CD14-positive monocyte (primary cell): ENCODE measurements around the gene NRXN3. TPM values are rescaled to one million over a fixed set of nuclear protein-coding genes. Genes with fewer than 3 reads are reported as not detected.

Experiments
- DNase-seq, 3 donors: peaks; one replicate each; pipeline ENCODE4 v3.0.0-alpha.2; 2011 to 2022
- H2AFZ ChIP-seq: 2 replicates; pipeline ENCODE4 v1.6.0; 2012; ENCODE audit warnings: mild to moderate bottlenecking, low read depth, low read length, inconsistent platforms; ENCODE audit not compliant: insufficient read depth, poor library complexity, severe bottlenecking
- H3K27ac ChIP-seq, 2 donors: 1 replicate in 1 of 2; 2 replicates in 1 of 2; pipeline ENCODE4 v1.5.1; 2012 to 2013; ENCODE audit warnings: low read length in 2 of 2, control low read depth in 1 of 2, inconsistent platforms in 1 of 2, low read depth in 1 of 2, mild to moderate bottlenecking in 1 of 2
- H3K27me3 ChIP-seq, 2 donors: one replicate each; pipeline versions ENCODE4 v1.6.0 to v1.6.1; 2011 to 2013; ENCODE audit warnings: low read length in 2 of 2; ENCODE audit not compliant: control insufficient read depth in 2 of 2, insufficient read depth in 2 of 2
- H3K36me3 ChIP-seq, 2 donors: replicated peaks in 1 of 2; 1 replicate in 1 of 2; 2 replicates in 1 of 2; pipeline versions ENCODE4 v1.5.1 to v1.6.1; 2012 to 2013; ENCODE audit warnings: low read length in 2 of 2, control low read depth in 1 of 2, inconsistent platforms in 1 of 2, mild to moderate bottlenecking in 1 of 2; ENCODE audit not compliant: insufficient read depth in 2 of 2, control insufficient read depth in 1 of 2
- H3K4me1 ChIP-seq, 2 donors: 1 replicate in 1 of 2; 2 replicates in 1 of 2; pipeline versions ENCODE4 v1.5.1 to v1.6.1; 2012 to 2013; ENCODE audit warnings: low read length in 2 of 2, control low read depth in 1 of 2, inconsistent platforms in 1 of 2, mild to moderate bottlenecking in 1 of 2, moderate library complexity in 1 of 2; ENCODE audit not compliant: insufficient read depth in 2 of 2, control insufficient read depth in 1 of 2
- H3K4me2 ChIP-seq: replicated peaks from 2 replicates; pipeline ENCODE3; 2012; ENCODE audit warnings: low read length, moderate library complexity, mild to moderate bottlenecking; ENCODE audit not compliant: poor library complexity, severe bottlenecking; ENCODE audit errors: extremely low read depth
- H3K4me3 ChIP-seq, 3 experiments: fragments of 200-600 bp in 1 of 3; sonication (generic) in 1 of 3; replicated peaks in 1 of 3; 1 replicate in 2 of 3; 2 replicates in 1 of 3; pipeline ENCODE4 v1.5.1; 2011 to 2013; ENCODE audit warnings: low read length in 3 of 3, mild to moderate bottlenecking in 3 of 3, control low read depth in 2 of 3, low read depth in 2 of 3, inconsistent platforms in 1 of 3, moderate library complexity in 1 of 3
- H3K79me2 ChIP-seq: 2 replicates; pipeline ENCODE4 v1.6.0; 2012; ENCODE audit warnings: mild to moderate bottlenecking, control low read depth, inconsistent platforms, low read length, moderate library complexity; ENCODE audit not compliant: insufficient read depth
- H3K9ac ChIP-seq: 2 replicates; pipeline ENCODE4 v1.6.0; 2017; ENCODE audit warnings: low read length, mild to moderate bottlenecking; ENCODE audit not compliant: insufficient read depth, poor library complexity, severe bottlenecking
- H3K9me3 ChIP-seq, 2 donors: replicated peaks in 1 of 2; 1 replicate in 1 of 2; 2 replicates in 1 of 2; pipeline versions ENCODE4 v1.5.1 to v1.6.1; 2012 to 2013; ENCODE audit warnings: low read length in 2 of 2, control low read depth in 1 of 2; ENCODE audit not compliant: control insufficient read depth in 1 of 2, insufficient read depth in 1 of 2
- H4K20me1 ChIP-seq: 2 replicates; pipeline ENCODE4 v1.6.0; 2012; ENCODE audit warnings: mild to moderate bottlenecking, low read length, control low read depth, moderate library complexity; ENCODE audit not compliant: insufficient read depth
- H3K27ac Mint-ChIP-seq, 7 donors: one replicate each; pipeline ENCODE4 v1.8.0; 2020; ENCODE audit warnings: mild to moderate bottlenecking in 7 of 7, mixed read lengths in 7 of 7, moderate library complexity in 6 of 7, inconsistent platforms in 2 of 7
- H3K27me3 Mint-ChIP-seq, 3 donors: one replicate each; pipeline ENCODE4 v1.8.0; 2021 to 2022; ENCODE audit warnings: low read depth in 3 of 3, mild to moderate bottlenecking in 3 of 3, mixed read lengths in 3 of 3, moderate library complexity in 3 of 3, inconsistent platforms in 1 of 3
- H3K36me3 Mint-ChIP-seq, 2 donors: one replicate each; pipeline ENCODE4 v1.8.0; 2020; ENCODE audit warnings: mixed read lengths in 2 of 2, inconsistent platforms in 1 of 2, mild to moderate bottlenecking in 1 of 2
- H3K4me1 Mint-ChIP-seq: one replicate; pipeline ENCODE4 v1.8.0; 2020; ENCODE audit warnings: mild to moderate bottlenecking, mixed read lengths
- H3K4me3 Mint-ChIP-seq, 2 donors: one replicate each; pipeline ENCODE4 v1.8.0; 2020; ENCODE audit warnings: mild to moderate bottlenecking in 2 of 2, mixed read lengths in 2 of 2, moderate library complexity in 1 of 2
- H3K9me3 Mint-ChIP-seq, 7 donors: one replicate each; pipeline ENCODE4 v1.8.0; 2020 to 2022; ENCODE audit warnings: mixed read lengths in 7 of 7, mild to moderate bottlenecking in 6 of 7, moderate library complexity in 6 of 7, inconsistent platforms in 2 of 7
- WGBS: methylation state at CpG from one replicate; pipeline ENCODE4 v1.1.5; 2013; ENCODE audit warnings: missing lambda C conversion rate; ENCODE audit not compliant: insufficient coverage; 5-methylcytosine and 5-hydroxymethylcytosine counted together
- intact Hi-C, 2 donors: fragments of 100-400 bp; cut with micrococcal nuclease; formaldehyde crosslinking; loops; one replicate each; pipeline versions ENCODE4 v1.15.0 to v1.15.1; 2023
- polyA plus RNA-seq, 3 donors: library from polyadenylated mRNA; depleted of rRNA in 1 of 3; unstranded in 2 of 3; stranded (reverse) in 1 of 3; fragments of 300-500 nt in 2 of 3; fragments of >200 nt in 1 of 3; fragmentation: Illumina TruSeq in 2 of 3; gene quantifications; 1 replicate in 2 of 3; 2 replicates in 1 of 3; pipeline ENCODE4 v1.2.3, GENCODE V29; 2012 to 2021
- TF ChIP-seq, protein P1 (sequence below): fragments of 200-600 bp; IDR thresholded peaks from one replicate; pipeline ENCODE4 v1.8.0; 2022; ENCODE audit warnings: antibody characterized with exemption, mild to moderate bottlenecking

Gene NRXN3
- polyA plus RNA-seq, 3 donors = not detected

DNA sequence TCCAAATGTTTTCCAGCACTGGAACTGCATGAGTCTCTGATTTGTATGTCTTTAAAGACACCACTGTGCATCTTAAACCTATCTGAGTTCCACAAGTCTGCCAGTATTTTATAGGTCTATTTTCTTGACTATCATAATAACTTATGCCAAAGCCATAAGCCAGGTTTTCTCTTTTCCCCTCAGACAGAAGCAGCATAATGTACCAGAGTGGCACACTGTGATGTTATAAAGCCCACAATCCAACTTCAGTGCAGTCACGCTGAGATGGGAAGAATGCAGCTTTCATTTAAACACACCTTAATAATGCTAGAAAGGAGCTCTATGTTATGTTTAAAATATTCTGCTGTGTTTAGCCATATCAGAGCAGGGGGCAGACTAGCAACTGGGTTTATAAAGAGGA, 1117.8 kb downstream of the NRXN3 start:
- intact Hi-C loops = no loop called here
- TF ChIP-seq, protein P1, sequence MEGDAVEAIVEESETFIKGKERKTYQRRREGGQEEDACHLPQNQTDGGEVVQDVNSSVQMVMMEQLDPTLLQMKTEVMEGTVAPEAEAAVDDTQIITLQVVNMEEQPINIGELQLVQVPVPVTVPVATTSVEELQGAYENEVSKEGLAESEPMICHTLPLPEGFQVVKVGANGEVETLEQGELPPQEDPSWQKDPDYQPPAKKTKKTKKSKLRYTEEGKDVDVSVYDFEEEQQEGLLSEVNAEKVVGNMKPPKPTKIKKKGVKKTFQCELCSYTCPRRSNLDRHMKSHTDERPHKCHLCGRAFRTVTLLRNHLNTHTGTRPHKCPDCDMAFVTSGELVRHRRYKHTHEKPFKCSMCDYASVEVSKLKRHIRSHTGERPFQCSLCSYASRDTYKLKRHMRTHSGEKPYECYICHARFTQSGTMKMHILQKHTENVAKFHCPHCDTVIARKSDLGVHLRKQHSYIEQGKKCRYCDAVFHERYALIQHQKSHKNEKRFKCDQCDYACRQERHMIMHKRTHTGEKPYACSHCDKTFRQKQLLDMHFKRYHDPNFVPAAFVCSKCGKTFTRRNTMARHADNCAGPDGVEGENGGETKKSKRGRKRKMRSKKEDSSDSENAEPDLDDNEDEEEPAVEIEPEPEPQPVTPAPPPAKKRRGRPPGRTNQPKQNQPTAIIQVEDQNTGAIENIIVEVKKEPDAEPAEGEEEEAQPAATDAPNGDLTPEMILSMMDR = no peak
- Mint-ChIP-seq H3K36me3 (no peaks in the 10 kb centered on the region), H3K9me3 (no peaks in the 10 kb centered on the region), H3K4me1 (no peaks in the 10 kb centered on the region), H3K27me3 (peaks cover 3 to 6% (median 3%) of the 10 kb centered on the region in 3 donors), H3K4me3 (no peak overlapping the region), H3K27ac (no peak overlapping the region)
- H3K4me2 ChIP-seq = no peak overlapping the region
- no peak for DNase-seq
- H3K9ac ChIP-seq = no peak overlapping the region
- H3K4me3 ChIP-seq = no peak overlapping the region
- no peak overlapping the region for H2AFZ ChIP-seq
- WGBS = no CpG with 5 or more reads among the region's 1 CpG
- H3K27ac ChIP-seq = no peak overlapping the region
- H3K79me2 ChIP-seq = no peaks in the 10 kb centered on the region
- H3K4me1 ChIP-seq = no peaks in the 10 kb centered on the region
- H3K27me3 ChIP-seq = peaks cover 2% of the 10 kb centered on the region in 2 donors
- no peaks in the 10 kb centered on the region for H4K20me1 ChIP-seq
- H3K9me3 ChIP-seq = no peaks in the 10 kb centered on the region
- no peaks in the 10 kb centered on the region for H3K36me3 ChIP-seq

DNA sequence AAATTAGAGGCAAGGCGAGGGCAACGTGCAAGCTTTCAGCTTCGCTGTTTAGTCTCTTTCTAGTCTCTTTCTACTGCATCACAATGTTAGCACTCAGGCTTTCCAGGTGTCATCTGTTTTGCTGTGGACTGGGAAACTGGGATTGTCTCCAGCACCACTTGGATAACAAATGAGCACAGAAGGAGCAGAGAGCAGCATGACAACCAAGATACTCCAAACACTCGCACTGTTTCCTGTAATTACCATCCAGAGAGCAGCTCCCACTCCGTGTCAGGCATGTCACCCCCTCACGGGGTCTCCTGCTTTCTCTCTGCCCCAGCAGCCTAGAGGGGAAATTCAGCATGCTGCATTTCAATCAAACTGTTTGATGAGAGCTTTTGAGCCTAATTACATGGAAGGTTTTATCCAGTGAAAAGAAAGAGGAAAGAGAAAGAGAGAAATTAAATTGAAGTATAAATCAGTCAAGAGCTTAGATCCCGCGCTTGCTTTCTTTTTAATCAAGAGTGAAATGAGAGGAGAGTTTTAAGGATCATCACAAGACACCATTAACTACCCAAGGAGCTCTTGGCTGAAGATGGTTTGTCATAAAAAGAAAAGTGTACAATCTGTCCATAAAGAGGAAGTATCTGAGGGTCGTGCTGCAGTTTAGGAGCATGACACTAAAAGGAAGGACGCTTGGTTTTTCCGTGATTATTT, 1123.5 kb downstream of the NRXN3 start:
- intact Hi-C loops = no loop called here
- peaks cover 0 to 3% (median 0%) of the 10 kb centered on the region in 3 donors for H3K27me3 Mint-ChIP-seq
- H3K4me3 Mint-ChIP-seq = no peak overlapping the region
- H3K36me3 ChIP-seq = no peaks in the 10 kb centered on the region
- H3K9me3 Mint-ChIP-seq = peaks cover 0 to 1% (median 0%) of the 10 kb centered on the region in 7 donors
- H3K27ac Mint-ChIP-seq = peak overlapping the region in 1 of 7 donors; percentile 59
- H2AFZ ChIP-seq = no peak overlapping the region
- no peaks in the 10 kb centered on the region for H3K9me3 ChIP-seq
- H3K4me1 Mint-ChIP-seq = no peaks in the 10 kb centered on the region
- no peak for DNase-seq
- H3K9ac ChIP-seq = no peak overlapping the region
- no peaks in the 10 kb centered on the region for H3K36me3 Mint-ChIP-seq
- no peaks in the 10 kb centered on the region for H3K27me3 ChIP-seq
- H3K4me1 ChIP-seq = no peaks in the 10 kb centered on the region
- H4K20me1 ChIP-seq = no peaks in the 10 kb centered on the region
- H3K4me2 ChIP-seq = no peak overlapping the region
- no peaks in the 10 kb centered on the region for H3K79me2 ChIP-seq
- no peak overlapping the region for H3K4me3 ChIP-seq
- TF ChIP-seq, protein P1 = no peak
- WGBS = 61% methylated on average over 4 of the region's 11 CpGs
- no peak overlapping the region for H3K27ac ChIP-seq
